BE2C (cell line): ENCODE data around the gene ARHGEF37.
"Not testable (repeated sequence)": the region's sequence is repeated elsewhere in the genome, so short reads cannot be mapped to it uniquely, and the experiment has no call there.

ENCODE experiments used
- DNase-seq: peaks from one replicate; pipeline ENCODE4 v3.0.0-alpha.2; 2020
- H3K27me3 ChIP-seq: fragments of 250-450 bp; sonication (Bioruptor Pico); 2 replicates; pipeline ENCODE4 v1.5.1; 2020; ENCODE audit warnings: mild to moderate bottlenecking
- H3K36me3 ChIP-seq: fragments of 250-450 bp; sonication (Bioruptor Pico); 2 replicates; pipeline ENCODE4 v1.5.1; 2020; ENCODE audit warnings: mild to moderate bottlenecking
- H3K4me1 ChIP-seq: fragments of 250-450 bp; sonication (Bioruptor Pico); 2 replicates; pipeline ENCODE4 v1.5.1; 2020
- H3K4me3 ChIP-seq: 2 replicates; pipeline ENCODE4 v1.5.1; 2011; ENCODE audit warnings: low read depth, low read length
- H3K9me3 ChIP-seq: fragments of 250-450 bp; sonication (Bioruptor Pico); 2 replicates; pipeline ENCODE4 v1.5.1; 2020
- TF ChIP-seq, protein P1 (sequence below): IDR thresholded peaks from 2 replicates; pipeline ENCODE4 v1.5.1; 2012; ENCODE audit warnings: mild to moderate bottlenecking, low read depth, low read length

Gene ARHGEF37

DNA sequence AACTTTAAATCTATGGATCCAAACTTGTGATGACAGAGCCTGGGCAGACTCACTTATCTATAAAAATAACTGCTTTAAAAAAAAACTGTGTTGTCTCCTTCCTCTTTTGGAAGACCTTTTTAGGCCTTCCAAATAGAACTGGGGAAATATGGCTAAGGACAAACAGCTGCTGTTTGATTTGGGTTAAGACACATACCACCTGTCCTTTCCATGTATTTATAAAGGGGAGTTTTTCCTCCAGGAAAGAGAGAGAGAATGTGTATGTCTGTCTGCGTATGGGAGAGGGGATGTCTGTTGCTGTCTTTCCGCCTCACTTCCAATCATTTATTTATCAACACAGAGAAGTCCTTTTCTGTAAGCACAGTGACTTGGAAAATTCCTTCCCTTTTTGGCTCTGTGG is 2.8 kb downstream of the ARHGEF37 start:
- H3K36me3 ChIP-seq = no peaks in the 10 kb centered on the region
- no peak overlapping the region for H3K4me3 ChIP-seq
- DNase-seq = no peak
- H3K4me1 ChIP-seq = peaks cover 7% of the 10 kb centered on the region
- no peaks in the 10 kb centered on the region for H3K27me3 ChIP-seq
- TF ChIP-seq, protein P1, sequence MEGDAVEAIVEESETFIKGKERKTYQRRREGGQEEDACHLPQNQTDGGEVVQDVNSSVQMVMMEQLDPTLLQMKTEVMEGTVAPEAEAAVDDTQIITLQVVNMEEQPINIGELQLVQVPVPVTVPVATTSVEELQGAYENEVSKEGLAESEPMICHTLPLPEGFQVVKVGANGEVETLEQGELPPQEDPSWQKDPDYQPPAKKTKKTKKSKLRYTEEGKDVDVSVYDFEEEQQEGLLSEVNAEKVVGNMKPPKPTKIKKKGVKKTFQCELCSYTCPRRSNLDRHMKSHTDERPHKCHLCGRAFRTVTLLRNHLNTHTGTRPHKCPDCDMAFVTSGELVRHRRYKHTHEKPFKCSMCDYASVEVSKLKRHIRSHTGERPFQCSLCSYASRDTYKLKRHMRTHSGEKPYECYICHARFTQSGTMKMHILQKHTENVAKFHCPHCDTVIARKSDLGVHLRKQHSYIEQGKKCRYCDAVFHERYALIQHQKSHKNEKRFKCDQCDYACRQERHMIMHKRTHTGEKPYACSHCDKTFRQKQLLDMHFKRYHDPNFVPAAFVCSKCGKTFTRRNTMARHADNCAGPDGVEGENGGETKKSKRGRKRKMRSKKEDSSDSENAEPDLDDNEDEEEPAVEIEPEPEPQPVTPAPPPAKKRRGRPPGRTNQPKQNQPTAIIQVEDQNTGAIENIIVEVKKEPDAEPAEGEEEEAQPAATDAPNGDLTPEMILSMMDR = no peak
- no peaks in the 10 kb centered on the region for H3K9me3 ChIP-seq

DNA sequence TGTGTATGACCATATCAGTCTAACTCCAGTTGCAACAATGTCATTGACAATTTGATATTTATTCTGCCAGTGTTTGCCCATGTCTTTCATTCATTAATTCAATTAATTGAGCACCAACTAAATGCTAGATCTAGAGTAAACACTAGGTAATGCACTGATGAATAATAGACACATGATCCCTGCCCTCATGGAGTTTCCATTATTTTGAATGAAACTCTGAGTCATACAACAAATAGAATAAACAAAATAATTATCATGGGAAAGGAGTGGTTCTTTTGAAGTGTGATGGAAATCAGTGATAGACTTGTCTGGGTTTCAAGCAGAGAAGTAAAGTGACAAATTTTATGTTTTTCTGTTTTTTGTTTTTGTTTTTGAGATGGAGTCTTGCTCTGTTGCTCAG is 4.6 kb downstream of the ARHGEF37 start:
- no peaks in the 10 kb centered on the region for H3K27me3 ChIP-seq
- TF ChIP-seq, protein P1 = no peak
- H3K4me3 ChIP-seq = no peak overlapping the region
- H3K36me3 ChIP-seq = no peaks in the 10 kb centered on the region
- no peak for DNase-seq
- H3K4me1 ChIP-seq = peaks cover 7% of the 10 kb centered on the region; the same call in 1 of the 2 replicates
- no peaks in the 10 kb centered on the region for H3K9me3 ChIP-seq

DNA sequence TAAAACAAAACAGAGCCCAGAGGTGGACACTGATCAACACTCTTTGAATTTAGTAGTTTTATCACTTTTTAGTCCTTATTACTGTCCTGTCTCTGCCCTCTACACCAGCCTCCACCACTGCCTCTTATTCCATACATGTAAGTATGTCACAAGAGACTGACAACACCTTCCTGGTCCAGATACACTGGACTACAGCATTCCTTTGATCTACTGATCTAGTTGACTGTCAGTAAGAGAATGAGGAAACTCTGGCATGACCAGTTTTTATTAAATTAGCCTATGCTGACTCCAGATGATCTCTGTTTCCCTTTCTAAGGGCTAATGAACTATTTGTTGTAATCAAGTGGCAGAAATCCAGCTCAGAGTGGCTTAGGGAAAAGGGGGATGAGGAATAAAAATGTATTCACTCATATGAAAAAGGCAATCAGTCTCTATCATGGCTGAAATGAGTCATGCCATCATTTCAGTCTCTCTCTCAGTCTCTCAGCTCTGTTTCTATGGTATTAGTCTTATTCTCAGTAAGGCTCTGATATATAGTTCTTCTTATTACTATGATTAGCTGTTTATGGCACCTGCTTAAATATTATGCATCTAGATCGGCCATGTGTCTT is 5.5 kb downstream of the ARHGEF37 start:
- no peak for DNase-seq
- H3K4me1 ChIP-seq = peaks cover 7% of the 10 kb centered on the region; the same call in 1 of the 2 replicates
- H3K4me3 ChIP-seq = no peak overlapping the region
- TF ChIP-seq, protein P1 = no peak
- no peaks in the 10 kb centered on the region for H3K9me3 ChIP-seq
- no peaks in the 10 kb centered on the region for H3K36me3 ChIP-seq
- no peaks in the 10 kb centered on the region for H3K27me3 ChIP-seq

DNA sequence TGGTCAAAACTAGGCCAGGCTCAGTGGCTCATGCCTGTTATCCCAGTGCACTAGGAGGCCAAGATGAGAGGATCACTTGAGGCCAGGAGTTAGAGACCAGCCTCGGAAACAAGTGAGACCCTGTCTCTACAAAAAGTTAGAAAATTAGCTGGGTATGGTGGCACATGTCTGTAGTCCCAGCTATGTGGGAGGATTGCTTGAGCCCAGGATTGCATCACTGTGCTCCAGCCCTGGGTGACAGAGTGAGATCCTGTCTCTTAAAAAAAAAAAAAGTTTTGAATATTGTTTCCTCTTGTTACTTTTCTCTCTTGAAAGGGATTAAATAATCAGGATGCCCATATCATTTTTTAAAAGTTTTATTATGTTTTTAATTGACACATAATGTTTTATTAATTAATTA is 7.6 kb downstream of the ARHGEF37 start:
- no peak overlapping the region for H3K4me3 ChIP-seq
- no peak for DNase-seq
- no peaks in the 10 kb centered on the region for H3K36me3 ChIP-seq
- peaks cover 7% of the 10 kb centered on the region; the same call in 1 of the 2 replicates for H3K4me1 ChIP-seq
- no peaks in the 10 kb centered on the region for H3K27me3 ChIP-seq
- TF ChIP-seq, protein P1 = no peak
- no peaks in the 10 kb centered on the region for H3K9me3 ChIP-seq

DNA sequence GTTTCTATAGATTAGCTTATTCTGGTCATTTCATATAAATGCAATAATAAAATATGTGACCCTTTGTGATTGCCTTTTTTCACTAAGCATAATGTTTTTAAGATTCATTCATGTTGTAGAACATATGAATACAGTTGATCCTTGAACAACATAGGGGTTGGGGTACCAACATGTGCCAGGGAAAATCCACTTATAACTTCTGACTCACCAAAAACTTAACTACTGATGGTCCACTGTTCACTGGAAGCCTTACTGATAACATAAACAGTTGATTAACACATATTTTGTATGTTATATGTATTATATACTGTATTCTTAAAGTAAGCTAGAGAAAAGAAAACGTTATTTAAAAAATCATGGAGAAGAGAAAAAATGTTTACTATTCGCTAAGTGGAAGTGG is 12.1 kb downstream of the ARHGEF37 start:
- Histone ChIP-seq H3K27me3 (no peaks in the 10 kb centered on the region), H3K4me1 (no peaks in the 10 kb centered on the region), H3K9me3 (no peaks in the 10 kb centered on the region), H3K36me3 (no peaks in the 10 kb centered on the region), H3K4me3 (no peak overlapping the region)
- TF ChIP-seq, protein P1 = no peak
- no peak for DNase-seq

DNA sequence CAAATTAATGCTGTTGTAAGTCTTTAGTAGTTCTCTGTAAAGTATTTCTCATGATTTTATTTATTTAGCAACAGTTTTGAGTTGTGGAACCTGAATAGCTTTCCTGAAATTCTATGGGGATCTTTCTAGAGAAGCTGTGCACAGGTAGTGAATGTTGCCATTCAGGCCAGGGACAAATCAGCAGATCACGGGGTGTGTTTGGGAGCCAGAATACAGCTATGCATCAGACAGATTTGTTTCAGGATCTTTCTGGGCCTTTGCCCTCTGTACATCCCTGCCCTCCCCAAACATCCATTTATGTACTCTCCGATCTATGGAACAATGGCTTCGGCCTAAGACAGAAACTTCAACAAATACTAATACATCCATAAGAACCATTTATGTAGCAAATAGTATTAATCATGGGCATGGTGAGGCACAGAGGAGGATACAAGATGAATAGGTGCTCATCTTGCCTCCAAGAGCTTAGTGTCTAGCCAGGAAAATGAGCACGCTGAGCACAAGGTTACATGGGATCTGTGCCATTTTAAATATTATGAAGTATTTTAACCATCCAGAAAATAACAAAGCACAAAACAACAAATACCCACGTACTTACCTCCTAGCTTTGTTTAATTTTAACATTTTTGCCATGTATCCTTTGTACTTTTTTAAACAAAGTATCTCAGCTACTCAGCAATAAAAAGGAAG is 13.1 kb downstream of the ARHGEF37 start:
- TF ChIP-seq, protein P1 = no peak
- Histone ChIP-seq H3K27me3 (no peaks in the 10 kb centered on the region), H3K4me3 (no peak overlapping the region), H3K9me3 (no peaks in the 10 kb centered on the region), H3K36me3 (no peaks in the 10 kb centered on the region), H3K4me1 (no peaks in the 10 kb centered on the region)
- DNase-seq = no peak

DNA sequence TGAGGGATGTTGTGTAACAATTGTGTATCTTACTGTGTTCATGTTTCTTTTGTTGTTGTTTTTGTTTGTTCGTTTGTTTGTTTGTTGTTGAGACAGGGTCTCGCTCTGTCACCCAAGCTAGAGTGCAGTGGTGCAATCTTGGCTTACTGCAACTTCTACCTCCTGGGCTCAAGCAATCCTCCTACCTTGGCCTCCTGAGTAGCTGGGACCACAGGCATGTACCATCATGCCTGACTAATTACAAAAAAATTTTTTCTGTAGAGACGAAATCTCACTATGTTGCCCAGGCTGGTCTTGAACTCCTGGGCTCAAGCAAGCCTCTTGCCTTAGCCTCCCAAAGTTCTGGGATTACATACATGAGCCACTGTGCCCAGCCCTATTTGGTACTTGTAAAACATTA is 13.8 kb downstream of the ARHGEF37 start:
- H3K4me1 ChIP-seq, H3K9me3 ChIP-seq, H3K27me3 ChIP-seq, H3K4me3 ChIP-seq, DNase-seq, H3K36me3 ChIP-seq: not testable (repeated sequence)
